ENCODE measurements around the gene GABRR3. TPM values are rescaled to one million over a fixed set of nuclear protein-coding genes. Genes with fewer than 3 reads are reported as not detected.

Gene GABRR3
- polyA plus RNA-seq, 3 donors, result not detected

DNA sequence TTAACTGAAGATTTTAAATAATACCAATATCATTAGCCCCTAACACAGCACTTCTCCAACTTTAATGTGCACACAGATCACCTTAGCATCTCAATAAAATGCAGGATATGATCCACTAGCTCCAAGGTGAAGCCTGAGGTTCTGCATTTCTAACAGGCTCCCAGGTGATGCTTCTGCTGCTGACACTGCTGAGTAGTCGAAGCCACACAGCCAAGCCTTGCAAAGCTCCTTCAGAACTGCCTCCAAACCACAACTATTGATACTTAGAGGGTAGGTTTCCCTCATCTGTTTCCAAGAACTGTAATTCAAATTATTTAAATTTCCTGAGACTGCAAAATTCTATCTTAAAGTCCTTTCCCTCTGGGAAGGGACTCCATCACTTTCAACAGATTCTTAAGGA, 66.7 kb downstream of the GABRR3 start:
- Histone ChIP-seq H4K20me1 (ENCODE audit: insufficient read depth, low read length) (peaks cover 23% of the 10 kb centered on the region), H3K9me3 (replicated peaks in 1 of 2; ENCODE audit: control insufficient read depth in 1 of 2, insufficient read depth in 1 of 2, low read length in 2 of 2) (no peaks in the 10 kb centered on the region), H3K36me3 (replicated peaks in 1 of 2; ENCODE audit: control insufficient read depth in 1 of 2, insufficient read depth in 2 of 2, low read length in 2 of 2) (peaks cover 19 to 30% of the 10 kb centered on the region in 2 donors), H3K9ac (ENCODE audit: insufficient read depth, low read length, poor library complexity, severe bottlenecking) (no peak overlapping the region), H2AFZ (ENCODE audit: insufficient read depth, low read depth, low read length, poor library complexity, severe bottlenecking) (no peak overlapping the region), H3K4me1 (ENCODE audit: control insufficient read depth in 1 of 2, insufficient read depth in 2 of 2, low read length in 2 of 2) (peaks cover 19 to 25% of the 10 kb centered on the region in 2 donors), H3K4me2 (replicated peaks; ENCODE audit: extremely low read depth, low read length, poor library complexity, severe bottlenecking) (no peak overlapping the region), H3K27ac (ENCODE audit: low read depth in 1 of 2, low read length in 2 of 2) (no peak overlapping the region), H3K27me3 (ENCODE audit: control insufficient read depth in 2 of 2, insufficient read depth in 2 of 2, low read length in 2 of 2) (no peaks in the 10 kb centered on the region), H3K4me3 (replicated peaks in 1 of 3; ENCODE audit: low read depth in 2 of 3, low read length in 3 of 3) (no peak overlapping the region), H3K79me2 (ENCODE audit: insufficient read depth, low read length) (peaks cover 30% of the 10 kb centered on the region)
- WGBS (ENCODE audit: insufficient coverage), result no CpG with 5 or more reads among the region's 1 CpG
- no peak overlapping the region for H3K27ac Mint-ChIP-seq
- DNase-seq, result no peak
- no peak overlapping the region for H3K4me3 Mint-ChIP-seq
- no peaks in the 10 kb centered on the region for H3K27me3 Mint-ChIP-seq (ENCODE audit: low read depth in 3 of 3)
- H3K9me3 Mint-ChIP-seq, result no peaks in the 10 kb centered on the region
- H3K4me1 Mint-ChIP-seq, result peaks cover 33% of the 10 kb centered on the region
- TF ChIP-seq, protein P1, sequence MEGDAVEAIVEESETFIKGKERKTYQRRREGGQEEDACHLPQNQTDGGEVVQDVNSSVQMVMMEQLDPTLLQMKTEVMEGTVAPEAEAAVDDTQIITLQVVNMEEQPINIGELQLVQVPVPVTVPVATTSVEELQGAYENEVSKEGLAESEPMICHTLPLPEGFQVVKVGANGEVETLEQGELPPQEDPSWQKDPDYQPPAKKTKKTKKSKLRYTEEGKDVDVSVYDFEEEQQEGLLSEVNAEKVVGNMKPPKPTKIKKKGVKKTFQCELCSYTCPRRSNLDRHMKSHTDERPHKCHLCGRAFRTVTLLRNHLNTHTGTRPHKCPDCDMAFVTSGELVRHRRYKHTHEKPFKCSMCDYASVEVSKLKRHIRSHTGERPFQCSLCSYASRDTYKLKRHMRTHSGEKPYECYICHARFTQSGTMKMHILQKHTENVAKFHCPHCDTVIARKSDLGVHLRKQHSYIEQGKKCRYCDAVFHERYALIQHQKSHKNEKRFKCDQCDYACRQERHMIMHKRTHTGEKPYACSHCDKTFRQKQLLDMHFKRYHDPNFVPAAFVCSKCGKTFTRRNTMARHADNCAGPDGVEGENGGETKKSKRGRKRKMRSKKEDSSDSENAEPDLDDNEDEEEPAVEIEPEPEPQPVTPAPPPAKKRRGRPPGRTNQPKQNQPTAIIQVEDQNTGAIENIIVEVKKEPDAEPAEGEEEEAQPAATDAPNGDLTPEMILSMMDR (IDR thresholded peaks at IDR 0.05), result no peak
- intact Hi-C loops (cut with micrococcal nuclease), result no loop called here
- peaks cover 17 to 27% of the 10 kb centered on the region in 2 donors for H3K36me3 Mint-ChIP-seq

DNA sequence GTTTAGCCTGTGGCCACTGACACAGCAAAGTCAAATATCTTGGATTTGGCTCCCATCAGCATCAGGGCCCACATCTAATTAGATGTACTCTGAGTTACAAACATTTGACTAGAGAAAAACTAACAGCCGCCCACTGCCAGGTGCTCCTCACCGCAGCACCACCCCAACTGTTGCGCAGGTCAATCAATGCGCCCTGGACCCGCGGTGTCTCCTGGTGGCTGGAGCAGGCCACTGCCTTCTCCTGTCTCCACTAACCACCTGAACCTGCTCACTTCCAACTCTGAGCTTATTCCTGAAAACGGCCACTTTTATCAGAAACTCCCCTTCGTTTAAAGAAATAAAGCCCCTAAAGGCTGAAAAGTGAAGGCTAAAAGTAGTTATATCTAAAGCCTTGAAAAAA, 67.1 kb downstream of the GABRR3 start:
- Histone ChIP-seq H3K4me3 (replicated peaks in 1 of 3; ENCODE audit: low read depth in 2 of 3, low read length in 3 of 3) (no peak overlapping the region), H3K9me3 (replicated peaks in 1 of 2; ENCODE audit: control insufficient read depth in 1 of 2, insufficient read depth in 1 of 2, low read length in 2 of 2) (no peaks in the 10 kb centered on the region), H3K79me2 (ENCODE audit: insufficient read depth, low read length) (peaks cover 30% of the 10 kb centered on the region), H3K4me2 (replicated peaks; ENCODE audit: extremely low read depth, low read length, poor library complexity, severe bottlenecking) (no peak overlapping the region), H2AFZ (ENCODE audit: insufficient read depth, low read depth, low read length, poor library complexity, severe bottlenecking) (no peak overlapping the region), H3K9ac (ENCODE audit: insufficient read depth, low read length, poor library complexity, severe bottlenecking) (no peak overlapping the region), H4K20me1 (ENCODE audit: insufficient read depth, low read length) (peaks cover 27% of the 10 kb centered on the region), H3K27me3 (ENCODE audit: control insufficient read depth in 2 of 2, insufficient read depth in 2 of 2, low read length in 2 of 2) (no peaks in the 10 kb centered on the region), H3K36me3 (replicated peaks in 1 of 2; ENCODE audit: control insufficient read depth in 1 of 2, insufficient read depth in 2 of 2, low read length in 2 of 2) (peaks cover 19 to 33% of the 10 kb centered on the region in 2 donors), H3K4me1 (ENCODE audit: control insufficient read depth in 1 of 2, insufficient read depth in 2 of 2, low read length in 2 of 2) (peaks cover 17 to 21% of the 10 kb centered on the region in 2 donors), H3K27ac (ENCODE audit: low read depth in 1 of 2, low read length in 2 of 2) (no peak overlapping the region)
- Mint-ChIP-seq H3K9me3 (no peaks in the 10 kb centered on the region), H3K36me3 (peaks cover 17 to 27% of the 10 kb centered on the region in 2 donors), H3K4me3 (no peak overlapping the region), H3K4me1 (peaks cover 31% of the 10 kb centered on the region), H3K27ac (no peak overlapping the region), H3K27me3 (ENCODE audit: low read depth in 3 of 3) (no peaks in the 10 kb centered on the region)
- 100% methylated on average over 3 of the region's 8 CpGs for WGBS (ENCODE audit: insufficient coverage)
- intact Hi-C loops (cut with micrococcal nuclease), result no loop called here
- TF ChIP-seq, protein P1 (IDR thresholded peaks at IDR 0.05), result no peak
- DNase-seq, result no peak
